H1 (cell line): ENCODE measurements around the gene ITGB5. TPM values are rescaled to one million over a fixed set of nuclear protein-coding genes. Genes with fewer than 3 reads are reported as not detected.

ENCODE experiments used
- CTCF ChIA-PET: fragments of 300-600 bp; sonication (Branson Sonifier 250); formaldehyde crosslinking; loops from one replicate; lab custom pipeline; 2021; ENCODE audit not compliant: partially characterized antibody; lab: Charles Lee
- POLR2A ChIA-PET: fragments of 300-600 bp; sonication (Branson Sonifier 250); formaldehyde crosslinking; loops from one replicate; lab custom pipeline; 2021; ENCODE audit warnings: inconsistent platforms; ENCODE audit not compliant: partially characterized antibody; lab: Charles Lee
- DNase-seq, 2 experiments: peaks; one replicate each; pipeline versions ENCODE4 v3.0.0 to v3.0.0-alpha.2; 2010 to 2022; ENCODE audit warnings: low spot score in 2 of 2, low read depth in 1 of 2, mixed read lengths in 1 of 2
- FAIRE-seq: peaks from 2 replicates; lab custom pipeline; 2011; peaks lifted over from hg19 to GRCh38; lab: Jason Lieb, UNC
- H2AFZ ChIP-seq: 2 replicates; pipeline ENCODE4 v1.8.1; 2012; ENCODE audit warnings: low read length, inconsistent platforms
- H2AK5ac ChIP-seq: 2 replicates; pipeline ENCODE4 v1.6.1; 2013; ENCODE audit warnings: low read depth, low read length
- H2BK120ac ChIP-seq: replicated peaks from 2 replicates; pipeline ENCODE3; 2013; ENCODE audit warnings: low read depth, low read length, inconsistent platforms
- H2BK12ac ChIP-seq: 2 replicates; pipeline ENCODE4 v1.6.1; 2013; ENCODE audit warnings: low read depth, low read length
- H2BK15ac ChIP-seq: 2 replicates; pipeline ENCODE4 v1.6.1; 2013; ENCODE audit warnings: low read length
- H2BK20ac ChIP-seq: 2 replicates; pipeline ENCODE4 v1.6.1; 2013; ENCODE audit warnings: low read length
- H2BK5ac ChIP-seq: 2 replicates; pipeline ENCODE4 v1.6.1; 2013; ENCODE audit warnings: low read depth, low read length
- H3K14ac ChIP-seq: 2 replicates; pipeline ENCODE4 v1.6.1; 2013; ENCODE audit warnings: inconsistent platforms; ENCODE audit not compliant: insufficient read length
- H3K18ac ChIP-seq: 2 replicates; pipeline ENCODE4 v1.6.1; 2013; ENCODE audit warnings: low read length; ENCODE audit errors: extremely low read depth
- H3K23ac ChIP-seq: 2 replicates; pipeline ENCODE4 v1.6.1; 2013; ENCODE audit warnings: inconsistent platforms; ENCODE audit not compliant: insufficient read length
- H3K23me2 ChIP-seq: 2 replicates; pipeline ENCODE4 v1.6.1; 2013; ENCODE audit warnings: low read depth, low read length
- H3K27ac ChIP-seq: 2 replicates; pipeline ENCODE4 v1.6.1; 2011; ENCODE audit warnings: low read depth, low read length, inconsistent platforms
- H3K27me3 ChIP-seq, 4 experiments: replicated peaks in 1 of 4; 1 replicate in 1 of 4; 2 replicates in 3 of 4; pipeline versions ENCODE4 v1.6.1 to v1.8.1; 2011 to 2013; ENCODE audit warnings: low read length in 3 of 4, mild to moderate bottlenecking in 3 of 4, inconsistent platforms in 2 of 4, mixed read lengths in 2 of 4, moderate library complexity in 1 of 4; ENCODE audit not compliant: control insufficient read depth in 3 of 4, insufficient read depth in 3 of 4; ENCODE audit errors: extremely low read depth in 1 of 4
- H3K36me3 ChIP-seq, 4 experiments: 2 replicates each; pipeline versions ENCODE4 v1.6.1 to v1.8.1; 2011 to 2013; ENCODE audit warnings: mild to moderate bottlenecking in 4 of 4, low read length in 3 of 4, moderate library complexity in 2 of 4, control low read depth in 1 of 4, inconsistent platforms in 1 of 4; ENCODE audit not compliant: insufficient read depth in 4 of 4, control insufficient read depth in 2 of 4
- H3K4ac ChIP-seq: replicated peaks from 2 replicates; pipeline ENCODE3; 2013; ENCODE audit warnings: low read length, low read depth, mixed read lengths, inconsistent platforms; ENCODE audit not compliant: insufficient read length
- H3K4me1 ChIP-seq, 4 experiments: replicated peaks in 1 of 4; 1 replicate in 1 of 4; 2 replicates in 3 of 4; pipeline versions ENCODE4 v1.6.1 to v1.8.1; 2011 to 2013; ENCODE audit warnings: low read length in 3 of 4, inconsistent platforms in 2 of 4, mixed read lengths in 1 of 4; ENCODE audit not compliant: insufficient read depth in 4 of 4, control insufficient read depth in 3 of 4
- H3K4me2 ChIP-seq, 2 experiments: 2 replicates each; pipeline versions ENCODE4 v1.6.1 to v1.8.1; 2011 to 2013; ENCODE audit warnings: low read depth in 2 of 2, low read length in 2 of 2, control low read depth in 1 of 2, inconsistent platforms in 1 of 2, mild to moderate bottlenecking in 1 of 2; ENCODE audit not compliant: insufficient read depth in 1 of 2
- H3K4me3 ChIP-seq, 4 experiments: fragments of 200-600, 300-600 bp in 1 of 4; sonication (generic), shearing (Covaris generic), sonication (Bioruptor Twin) in 1 of 4; 2 replicates each; pipeline versions ENCODE4 v1.5.1 to v1.8.1; 2011 to 2016; ENCODE audit warnings: low read length in 4 of 4, low read depth in 3 of 4, control low read depth in 2 of 4, inconsistent platforms in 2 of 4, mild to moderate bottlenecking in 2 of 4, mixed read lengths in 1 of 4, moderate library complexity in 1 of 4; ENCODE audit not compliant: insufficient read depth in 2 of 4; ENCODE audit errors: extremely low read depth in 1 of 4
- H3K56ac ChIP-seq: replicated peaks from 2 replicates; pipeline ENCODE3; 2013; ENCODE audit warnings: low read depth, mild to moderate bottlenecking, mixed read lengths, low read length, inconsistent platforms; ENCODE audit not compliant: insufficient read length
- H3K79me1 ChIP-seq: 2 replicates; pipeline ENCODE4 v1.6.1; 2013; ENCODE audit warnings: low read depth, low read length, control low read depth
- H3K79me2 ChIP-seq, 2 experiments: 2 replicates each; pipeline versions ENCODE4 v1.6.1 to v1.8.1; 2012 to 2013; ENCODE audit warnings: low read length in 2 of 2, mild to moderate bottlenecking in 2 of 2, inconsistent platforms in 1 of 2; ENCODE audit not compliant: insufficient read depth in 2 of 2, control insufficient read depth in 1 of 2
- H3K9ac ChIP-seq, 4 experiments: replicated peaks in 1 of 4; 1 replicate in 1 of 4; 2 replicates in 3 of 4; pipeline versions ENCODE4 v1.6.1 to v1.8.1; 2011 to 2013; ENCODE audit warnings: low read depth in 3 of 4, low read length in 3 of 4, control low read depth in 2 of 4, mild to moderate bottlenecking in 2 of 4, moderate library complexity in 2 of 4, inconsistent platforms in 1 of 4; ENCODE audit errors: extremely low read depth in 1 of 4
- H3K9me3 ChIP-seq, 2 experiments: 2 replicates each; pipeline versions ENCODE4 v1.6.1 to v1.8.1; 2012 to 2013; ENCODE audit warnings: mild to moderate bottlenecking in 2 of 2, moderate library complexity in 2 of 2, control low read depth in 1 of 2, inconsistent platforms in 1 of 2, low read depth in 1 of 2, low read length in 1 of 2, mixed read lengths in 1 of 2; ENCODE audit not compliant: insufficient read depth in 2 of 2
- H4K20me1 ChIP-seq, 2 experiments: replicated peaks in 1 of 2; 2 replicates each; pipeline versions ENCODE3 to v1.8.1; 2011 to 2013; ENCODE audit warnings: inconsistent platforms in 2 of 2, low read length in 2 of 2, mild to moderate bottlenecking in 1 of 2; ENCODE audit not compliant: insufficient read depth in 2 of 2, control insufficient read depth in 1 of 2
- H4K5ac ChIP-seq: 2 replicates; pipeline ENCODE4 v1.6.1; 2013; ENCODE audit warnings: low read length, low read depth, mixed read lengths, inconsistent platforms; ENCODE audit not compliant: insufficient read length
- H4K8ac ChIP-seq: 2 replicates; pipeline ENCODE4 v1.8.0; 2013; ENCODE audit warnings: mild to moderate bottlenecking, moderate library complexity, low read length, inconsistent platforms; ENCODE audit not compliant: insufficient read depth; ENCODE audit errors: extremely low read depth
- H4K91ac ChIP-seq: replicated peaks from 2 replicates; pipeline ENCODE3; 2013; ENCODE audit warnings: low read length, mixed read lengths, inconsistent platforms; ENCODE audit not compliant: insufficient read length
- ASH2L ChIP-seq: fragments of 200-600, 300-600 bp; sonication (generic); IDR thresholded peaks from one replicate; pipeline ENCODE4 v1.7.1; 2017; ENCODE audit warnings: low read length
- KDM5A ChIP-seq: fragments of 200-600 bp; IDR thresholded peaks from 2 replicates; pipeline ENCODE4 v1.7.1; 2012; ENCODE audit warnings: mild to moderate bottlenecking, low read length, inconsistent platforms, mixed read lengths
- PHF8 ChIP-seq: fragments of 200-600 bp; sonication (generic); conservative IDR thresholded peaks from 2 replicates; pipeline ENCODE4 v1.7.1; 2012; ENCODE audit warnings: low read depth, mild to moderate bottlenecking, inconsistent platforms, low read length, moderate library complexity
- TAF7 ChIP-seq: optimal IDR thresholded peaks from 2 replicates; pipeline ENCODE3; 2011; ENCODE audit warnings: low read depth, mild to moderate bottlenecking, inconsistent platforms, low read length, moderate library complexity, borderline replicate concordance
- WGBS, 2 experiments: shearing (Covaris generic) in 1 of 2; methylation state at CpG; one replicate each; pipeline versions ENCODE4 v1.1.6 to v1.1.7; 2013 to 2015; ENCODE audit warnings: low lambda C conversion rate in 2 of 2, mixed read lengths in 2 of 2, inconsistent platforms in 1 of 2, low coverage in 1 of 2, missing lambda C conversion rate in 1 of 2; ENCODE audit not compliant: insufficient replicate concordance in 2 of 2, insufficient coverage in 1 of 2, insufficient read length in 1 of 2; ENCODE audit errors: extremely low coverage in 1 of 2, missing lambda C conversion rate in 1 of 2; 5-methylcytosine and 5-hydroxymethylcytosine counted together
- polyA plus RNA-seq, 7 experiments: library from polyadenylated mRNA; depleted of rRNA in 3 of 7; stranded (reverse) in 5 of 7; unstranded in 2 of 7; fragments of >200 nt in 5 of 7; fragments of 200-250 nt in 2 of 7; gene quantifications; 1 replicate in 5 of 7; 2 replicates in 1 of 7; 4 replicates in 1 of 7; pipeline versions ENCODE4 v1.2.1 to v1.2.3, GENCODE V29; 2011 to 2013; ENCODE audit warnings: missing spikeins in 2 of 7, mixed read lengths in 2 of 7
- total RNA-seq: library from RNA; stranded (reverse); fragmentation: NEBNext Ultra II Directional; extraction: Animal tissue kit (Norgen Biotek cat#: 25700); gene quantifications from 2 replicates; pipeline ENCODE4 v1.2.1, GENCODE V29; 2021
- TF ChIP-seq, protein P1 (sequence below): IDR thresholded peaks from 2 replicates; pipeline ENCODE4 v1.6.1; 2011; ENCODE audit warnings: low read depth, mild to moderate bottlenecking, low read length; ENCODE audit not compliant: insufficient read depth

Gene ITGB5
- total and polyA plus RNA-seq, 2 of the 8 experiments (the other 6 are each of a cell fraction or from before 2014, with no cell fraction given): 101 to 268 TPM

GRCh38 chr3:124774841-124775402, 112.2 kb downstream of the ITGB5 start:
- peak overlapping the region; percentile 44 for H2BK20ac ChIP-seq
- H4K8ac ChIP-seq: peak overlapping the region; percentile 43; the same call in 1 of the 2 replicates
- peaks cover 3% of the 10 kb centered on the region; the same call in 1 of the 2 replicates for H3K23me2 ChIP-seq
- H2AFZ ChIP-seq: no peak overlapping the region
- H2BK15ac ChIP-seq: peak overlapping the region; percentile 97
- peak overlapping the region; percentile 19 for H3K4ac ChIP-seq
- no peak overlapping the region for H3K4me3 ChIP-seq
- no peak for DNase-seq
- H2BK12ac ChIP-seq: peak overlapping the region; percentile 99
- no peak overlapping the region; a peak in 1 of 7 replicates for H3K9ac ChIP-seq
- peak overlapping the region in 1 of 2 experiments; percentile 35; a peak in 1 of 4 replicates for H3K4me2 ChIP-seq
- H3K79me2 ChIP-seq: no peaks in the 10 kb centered on the region
- TF ChIP-seq, protein P1, sequence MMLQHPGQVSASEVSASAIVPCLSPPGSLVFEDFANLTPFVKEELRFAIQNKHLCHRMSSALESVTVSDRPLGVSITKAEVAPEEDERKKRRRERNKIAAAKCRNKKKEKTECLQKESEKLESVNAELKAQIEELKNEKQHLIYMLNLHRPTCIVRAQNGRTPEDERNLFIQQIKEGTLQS: no peak
- TF ChIP-seq PHF8 (no peak), TAF7 (no peak), ASH2L (peak; percentile 83), KDM5A (no peak)
- TF ChIP-seq, all 59 proteins: peak for 1
- CTCF ChIA-PET: interaction anchor here (1.0 to 1.5 kb wide), 5 partner anchors 12 to 126 kb away, joined by 3 to 10 read pairs (median 4); no protein-coding TSS in a partner anchor
- Histone ChIP-seq H3K79me1 (peaks cover 5% of the 10 kb centered on the region; the same call in 1 of the 2 replicates), H3K9me3 (no peaks in the 10 kb centered on the region), H3K27ac (peak overlapping the region; percentile 25; the same call in 1 of the 2 replicates), H3K4me1 (peaks cover 6 to 16% (median 8%) of the 10 kb centered on the region in 4 experiments; a peak in 6 of 7 replicates), H2AK5ac (peak overlapping the region; percentile 94), H2BK5ac (peak overlapping the region; percentile 98), H3K56ac (peak overlapping the region; percentile 26), H4K91ac (peak overlapping the region; percentile 91), H2BK120ac (peak overlapping the region; percentile 84), H3K27me3 (no peaks in the 10 kb centered on the region), H3K14ac (no peak overlapping the region), H3K36me3 (peaks cover 0 to 4% (median 2%) of the 10 kb centered on the region in 4 experiments; a peak in 3 of 8 replicates), H4K5ac (peak overlapping the region; percentile 17), H4K20me1 (peaks cover 0 to 7% of the 10 kb centered on the region in 2 experiments), H3K23ac (no peak overlapping the region), H3K18ac (peak overlapping the region; percentile 85; the same call in 1 of the 2 replicates)
- POLR2A ChIA-PET: interaction anchor here (1.0 to 1.4 kb wide), 3 partner anchors 12 to 107 kb away, joined by 3 to 5 read pairs (median 3); no protein-coding TSS in a partner anchor
- 75 to 93% methylated on average over 2 to 7 of the region's 7 CpGs for WGBS, 2 experiments
- FAIRE-seq: no peak
